HG02870 (cell line): ENCODE measurements around the gene COPG1.

Experiments used
- ATAC-seq: cut with Tn5 transposase; IDR thresholded peaks from one replicate; pipeline ENCODE4 v1.9.1; 2021; ENCODE audit warnings: mild to moderate bottlenecking, moderate library complexity; ENCODE audit not compliant: unreplicated experiment

COPG1 gene

GRCh38 chr3:129278966-129279906 lies 29.8 kb downstream of the COPG1 start:
- ATAC-seq, result peak; percentile 1

- no peak for ATAC-seq
Observed at GRCh38 chr3:129280183-129280582, 30.8 kb downstream of the COPG1 start.

GRCh38 chr3:129281726-129282125 lies 32.3 kb downstream of the COPG1 start:
- no peak for ATAC-seq

- peak; percentile 67 for ATAC-seq
Observed at GRCh38 chr3:129282727-129283327, 33.4 kb downstream of the COPG1 start.

- ATAC-seq, result no peak
Observed at GRCh38 chr3:129286081-129286480, 36.7 kb downstream of the COPG1 start.

- ATAC-seq, result no peak
Observed at GRCh38 chr3:129288446-129288845, 39.0 kb downstream of the COPG1 start.

- ATAC-seq, result no peak
Observed at GRCh38 chr3:129289201-129289921, 40.0 kb downstream of the COPG1 start.

- no peak for ATAC-seq
Observed at GRCh38 chr3:129291236-129291886, 42.0 kb downstream of the COPG1 start.

- no peak for ATAC-seq
Observed at GRCh38 chr3:129295286-129295685, 45.9 kb downstream of the COPG1 start.

GRCh38 chr3:129304146-129304961 lies 54.9 kb downstream of the COPG1 start:
- ATAC-seq, result no peak

GRCh38 chr3:129304962-129305222 lies 55.5 kb downstream of the COPG1 start:
- no peak for ATAC-seq

GRCh38 chr3:129305592-129306091 lies 56.2 kb downstream of the COPG1 start:
- ATAC-seq, result peak; percentile 38

- ATAC-seq, result no peak
Observed at GRCh38 chr3:129308636-129309035, 59.2 kb downstream of the COPG1 start.

GRCh38 chr3:129310111-129311011 lies 61.0 kb downstream of the COPG1 start:
- ATAC-seq, result peak; percentile 35

- no peak for ATAC-seq
Observed at GRCh38 chr3:129311054-129311902, 61.9 kb downstream of the COPG1 start.

- no peak for ATAC-seq
Observed at GRCh38 chr3:129312021-129312639, 62.7 kb downstream of the COPG1 start.

GRCh38 chr3:129312671-129313414 lies 63.4 kb downstream of the COPG1 start:
- ATAC-seq, result no peak

GRCh38 chr3:129313415-129313664 lies 63.9 kb downstream of the COPG1 start:
- ATAC-seq, result no peak
